Right ventricle myocardium superior (tissue), 1 donor: ENCODE data around the gene TBX2. TPM values are rescaled to one million over a fixed set of nuclear protein-coding genes. Genes with fewer than 3 reads are reported as not detected.
"Not testable (repeated sequence)": the region's sequence is repeated elsewhere in the genome, so short reads cannot be mapped to it uniquely, and the experiment has no call there.

Experiments used
- ATAC-seq: fragments of 200-7000 bp; cut with Tn5 transposase; one replicate; pipeline ENCODE4 v1.9.1; 2020; ENCODE audit warnings: mild to moderate bottlenecking; ENCODE audit not compliant: poor library complexity
- DNase-seq: peaks from one replicate; pipeline ENCODE4 v3.0.0-alpha.2; 2020
- intact Hi-C: fragments of 100-400 bp; cut with DNase I; formaldehyde crosslinking; loops from one replicate; pipeline ENCODE4 v1.11.2; 2022
- long read RNA-seq: library from polyadenylated mRNA; unstranded; transcript quantifications from one replicate; pipeline ENCODE4 v2.0.0, GENCODE V29; 2021
- total RNA-seq: library from RNA; stranded (reverse); fragmentation: NEBNext Ultra II Directional; extraction: Animal tissue kit (Norgen Biotek cat#: 25700); gene quantifications from one replicate; pipeline ENCODE4 v1.2.1, GENCODE V29; 2021
- donor health status: DM: no; HTN: yes; CAD: no; lungs with severe emphysema.

The TBX2 gene
- total RNA-seq = 13.1 TPM
- long read RNA-seq, transcript TBX2-201 (7 exons, 3,339 nt) = major isoform, 21 of 33 reads
- long read RNA-seq, partial matches to known transcripts = 9 of 33 reads
- long read RNA-seq, other reads (novel, unspliced or antisense) = 3 of 33 reads

DNA sequence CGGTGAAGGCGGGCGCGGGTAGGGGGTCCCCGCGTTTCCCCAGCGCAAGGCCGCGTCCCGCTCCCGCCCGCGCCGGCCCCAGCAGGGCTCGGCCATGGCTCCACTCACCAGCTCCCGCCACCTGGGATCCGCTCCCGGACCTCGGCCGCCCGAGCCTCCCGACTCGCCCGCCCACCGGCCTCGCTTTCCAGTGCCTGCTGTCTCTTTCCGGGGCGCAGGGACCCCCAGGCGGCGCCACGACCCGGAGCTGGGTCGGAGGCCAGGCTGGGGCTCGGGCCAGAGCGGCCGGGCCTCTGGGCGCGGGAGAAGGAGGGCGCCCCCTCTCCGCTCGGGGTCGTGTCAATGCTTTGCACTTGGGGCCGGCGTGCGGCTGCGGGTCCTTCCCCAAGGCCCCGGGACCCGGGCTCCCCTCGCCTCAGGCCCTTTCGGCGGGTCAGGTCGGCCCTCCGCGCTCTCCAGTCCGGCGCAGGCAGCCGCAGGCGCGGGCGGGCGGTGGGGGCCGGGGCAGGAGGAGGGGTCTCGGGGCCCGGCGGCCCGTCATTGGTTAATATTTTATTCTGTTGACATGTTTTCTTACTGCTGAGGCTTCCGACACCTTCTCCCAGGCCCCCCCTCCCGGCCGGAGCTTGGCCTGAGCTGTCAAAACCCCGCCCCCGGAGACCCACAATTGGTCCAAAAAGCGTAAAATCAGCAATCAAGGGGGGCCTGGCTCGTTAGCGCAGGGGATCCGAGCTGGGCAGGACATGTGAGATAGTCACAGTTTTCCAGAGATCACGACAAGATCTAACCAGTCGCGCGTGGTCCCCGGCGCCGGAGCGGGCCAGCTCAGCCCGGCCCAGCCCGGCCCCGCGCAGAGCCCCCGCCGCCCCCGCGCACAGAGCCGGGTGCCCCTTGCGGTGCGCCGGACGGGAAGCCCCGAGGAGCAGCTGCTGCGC lies at the start of gene TBX2:
TBX2 (plus strand) TSS at position 713 of the 935 bp plus-strand sequence. CDS start 334 bp downstream, outside the sequence.
- peak; percentile 70 for ATAC-seq
- intact Hi-C loops = loop anchor here (10.0 kb wide), 1 partner anchor 395 kb away; no protein-coding TSS in a partner anchor

DNA sequence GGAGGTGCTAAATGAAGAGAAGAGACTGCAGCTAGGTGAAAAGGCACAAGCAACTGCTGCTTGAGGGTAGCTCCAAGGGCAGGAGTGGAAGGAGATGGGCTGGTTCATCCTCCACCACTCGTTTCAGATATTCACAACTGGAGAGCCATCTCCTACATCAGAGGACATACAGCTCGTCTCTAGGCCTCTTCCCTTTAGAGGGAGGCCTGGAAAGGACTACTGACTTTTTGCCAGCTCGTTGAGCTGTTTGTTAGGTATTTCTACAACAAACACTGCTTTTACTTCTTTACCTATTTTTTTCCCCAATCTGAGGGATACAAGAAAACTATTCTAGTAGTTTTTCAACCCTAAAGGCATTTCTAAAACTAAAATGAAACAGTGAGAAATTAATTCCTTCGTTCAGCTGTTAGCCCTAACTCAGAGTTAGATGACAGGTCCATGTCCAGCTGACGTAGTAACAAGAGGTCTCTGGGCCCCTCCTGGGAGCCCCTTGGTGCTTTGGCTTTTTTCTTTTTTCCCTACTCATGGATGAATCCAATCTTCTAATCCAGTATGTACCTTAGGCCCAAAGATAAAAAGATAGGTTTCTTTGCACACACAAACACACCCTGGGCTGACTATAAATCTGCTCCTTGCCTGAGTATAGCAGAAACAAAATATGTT lies 47.8 kb upstream of the TBX2 start:
- DNase-seq (no peak), ATAC-seq (no peak)
- intact Hi-C loops = no loop called here

More for the DNA sequence above, at the start of gene TBX2:
- peak; percentile 91 for DNase-seq

DNA sequence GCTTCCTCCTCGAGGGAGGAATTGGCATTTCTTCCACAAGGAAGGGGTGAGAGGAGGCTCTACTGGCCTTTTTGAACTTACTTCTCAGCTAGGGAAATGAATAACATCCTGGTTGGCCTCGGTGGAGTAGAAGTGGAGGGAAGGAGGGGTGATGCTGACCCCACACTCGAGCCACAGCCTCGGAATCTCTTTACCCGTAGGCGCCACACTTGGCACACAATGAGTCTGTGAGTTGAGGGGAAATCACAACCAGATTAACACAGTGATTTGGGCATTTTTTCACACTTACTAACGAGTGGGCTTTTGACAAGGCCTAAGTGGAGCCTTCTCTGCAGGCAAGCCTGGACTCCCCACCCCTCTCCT lies 47.3 kb upstream of the TBX2 start:
- intact Hi-C loops = no loop called here
- DNase-seq = no peak
- ATAC-seq = no peak

DNA sequence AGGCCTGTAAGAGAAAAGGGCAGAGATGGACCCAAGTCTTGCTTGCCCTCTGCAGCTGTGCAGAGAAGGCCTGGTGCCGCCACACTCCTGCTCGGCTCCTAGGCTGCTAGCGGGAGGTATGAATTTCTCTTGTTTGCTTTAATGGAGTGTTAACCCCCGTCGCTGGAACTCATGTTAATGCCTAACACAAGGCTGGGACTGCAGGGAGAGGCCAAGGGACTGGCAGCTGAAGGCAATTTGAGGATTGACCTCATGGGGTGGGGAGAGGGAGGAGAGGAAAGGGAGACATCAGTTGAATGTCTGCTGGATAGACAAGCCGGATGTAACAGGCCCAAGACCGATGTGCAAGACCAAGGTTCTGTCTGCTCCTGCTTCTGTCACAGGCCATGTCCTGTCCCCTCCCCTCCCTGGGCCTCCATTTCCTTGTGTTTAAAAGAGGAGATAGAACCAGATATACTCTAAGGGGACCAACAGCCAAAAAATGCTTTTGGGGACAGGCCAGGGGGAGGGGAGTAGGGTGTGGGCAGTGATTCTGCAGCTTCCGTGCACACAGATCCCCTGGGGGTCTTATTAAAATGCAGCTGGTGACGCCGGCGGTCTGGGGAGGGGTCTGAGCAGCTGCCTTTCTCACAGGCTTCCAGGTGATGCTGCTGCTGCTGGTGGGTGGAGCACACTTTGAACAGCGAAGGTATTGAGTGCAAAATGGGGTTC lies 46.7 kb upstream of the TBX2 start:
- ATAC-seq (no peak), DNase-seq (no peak)
- intact Hi-C loops = no loop called here

DNA sequence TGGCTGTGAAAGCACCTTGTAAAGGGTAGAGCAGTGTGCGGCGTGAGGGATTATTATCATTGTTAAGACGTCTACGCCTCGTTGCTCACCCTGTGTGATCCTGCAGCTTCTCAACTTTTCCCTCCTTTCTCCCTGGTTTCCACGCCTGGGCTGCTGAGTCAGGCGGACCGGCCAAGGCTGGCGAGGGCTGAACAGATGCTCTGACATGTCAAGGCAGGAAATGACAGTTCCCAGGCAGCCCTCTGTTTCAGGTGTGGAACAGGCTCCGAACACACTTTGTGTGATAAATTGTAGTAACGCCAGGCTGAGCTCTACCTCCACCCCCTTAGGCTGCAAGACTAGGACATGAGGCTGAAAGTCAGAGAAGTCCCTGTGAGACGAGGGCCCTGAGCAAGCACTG lies 46.0 kb upstream of the TBX2 start:
- no peak for ATAC-seq
- intact Hi-C loops = no loop called here

DNA sequence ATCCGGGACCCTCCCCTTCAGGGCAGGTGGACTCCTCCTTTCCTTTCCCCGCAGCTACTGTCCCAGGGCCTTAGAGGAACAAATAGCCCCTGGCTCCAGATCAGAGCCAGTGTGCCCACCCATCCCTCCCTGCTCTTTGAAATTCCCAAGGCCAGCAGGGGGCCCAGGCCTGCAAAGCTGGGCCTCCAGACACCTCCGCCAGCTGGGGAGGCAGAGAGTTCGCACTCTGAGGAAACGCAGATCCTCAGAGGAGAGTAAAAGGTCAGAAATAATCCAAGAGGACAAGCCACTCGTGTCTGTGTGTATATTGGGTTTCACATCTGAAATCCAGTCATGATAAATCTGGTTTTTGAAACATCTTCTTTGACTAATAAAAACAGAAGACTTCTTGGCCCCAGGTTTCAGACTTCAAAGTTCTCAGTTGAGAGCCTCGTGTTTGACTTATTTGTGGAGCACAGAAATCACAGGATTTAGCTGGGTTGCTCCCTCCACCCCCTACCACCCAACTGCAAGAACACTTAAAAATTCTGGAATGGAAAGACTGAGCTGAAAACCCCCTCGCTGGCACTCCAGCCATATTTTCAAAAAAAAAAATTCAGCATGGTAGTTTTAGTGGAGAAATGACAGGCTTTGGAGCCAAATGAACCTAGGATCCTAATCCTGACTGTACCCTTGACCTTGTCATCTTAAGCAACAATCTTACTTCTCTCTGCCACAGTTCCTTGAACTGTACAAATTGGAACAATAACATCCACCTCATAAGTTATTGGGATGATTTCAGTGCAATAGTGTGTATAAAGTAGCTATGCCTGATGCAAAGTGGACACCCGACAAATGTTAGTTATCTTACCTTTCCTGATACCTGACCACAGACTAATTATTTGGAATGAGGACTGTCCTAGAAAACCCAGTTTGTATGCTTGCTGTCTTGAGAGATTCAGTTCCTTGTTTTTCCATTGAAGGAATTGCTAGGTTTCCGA lies 44.5 kb upstream of the TBX2 start:
- intact Hi-C loops = no loop called here
- ATAC-seq = no peak

More for the DNA sequence above, 46.0 kb upstream of the TBX2 start:
- no peak for DNase-seq

DNA sequence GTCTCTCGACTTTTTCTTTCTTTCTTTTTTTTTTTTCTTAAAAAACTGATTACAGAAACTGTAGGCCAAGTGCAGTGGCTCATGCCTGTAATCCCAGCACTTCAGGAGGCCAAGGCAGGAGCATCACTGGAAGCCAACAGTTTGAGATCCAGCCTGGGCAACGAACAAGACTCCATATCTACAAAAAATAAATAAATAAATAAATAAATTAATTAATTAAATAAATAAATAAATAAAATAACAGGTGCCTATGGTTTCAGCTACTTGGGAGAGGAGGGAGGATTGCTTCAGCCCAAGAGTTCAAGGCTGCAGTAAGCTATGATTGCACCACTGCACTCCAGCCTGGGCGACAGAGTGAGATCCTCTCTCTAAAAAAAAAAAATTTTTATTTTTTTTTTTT lies 42.6 kb upstream of the TBX2 start:
- DNase-seq, ATAC-seq, intact Hi-C loops: not testable (repeated sequence)

More for the DNA sequence above, 44.5 kb upstream of the TBX2 start:
- no peak for DNase-seq

DNA sequence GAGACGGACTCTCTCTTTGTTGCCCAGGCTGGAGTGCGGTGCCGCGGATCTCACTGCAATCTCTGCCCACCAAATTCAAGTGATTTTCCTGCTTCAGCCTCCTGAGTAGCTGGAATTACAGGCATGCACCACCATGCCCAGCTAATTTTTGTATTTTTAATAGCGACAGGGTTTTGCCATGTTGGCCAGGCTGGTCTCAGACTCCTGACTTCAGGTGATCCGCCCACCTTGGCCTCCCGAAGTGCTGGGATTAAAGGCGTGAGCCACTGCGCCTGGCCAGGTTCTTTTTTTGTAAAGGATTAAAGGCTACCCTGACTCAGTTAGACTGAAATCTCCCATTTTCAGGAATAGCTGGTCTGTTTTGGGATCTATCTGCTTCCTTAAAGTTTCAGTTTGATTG lies 40.1 kb upstream of the TBX2 start:
- intact Hi-C loops, DNase-seq, ATAC-seq: not testable (repeated sequence)

DNA sequence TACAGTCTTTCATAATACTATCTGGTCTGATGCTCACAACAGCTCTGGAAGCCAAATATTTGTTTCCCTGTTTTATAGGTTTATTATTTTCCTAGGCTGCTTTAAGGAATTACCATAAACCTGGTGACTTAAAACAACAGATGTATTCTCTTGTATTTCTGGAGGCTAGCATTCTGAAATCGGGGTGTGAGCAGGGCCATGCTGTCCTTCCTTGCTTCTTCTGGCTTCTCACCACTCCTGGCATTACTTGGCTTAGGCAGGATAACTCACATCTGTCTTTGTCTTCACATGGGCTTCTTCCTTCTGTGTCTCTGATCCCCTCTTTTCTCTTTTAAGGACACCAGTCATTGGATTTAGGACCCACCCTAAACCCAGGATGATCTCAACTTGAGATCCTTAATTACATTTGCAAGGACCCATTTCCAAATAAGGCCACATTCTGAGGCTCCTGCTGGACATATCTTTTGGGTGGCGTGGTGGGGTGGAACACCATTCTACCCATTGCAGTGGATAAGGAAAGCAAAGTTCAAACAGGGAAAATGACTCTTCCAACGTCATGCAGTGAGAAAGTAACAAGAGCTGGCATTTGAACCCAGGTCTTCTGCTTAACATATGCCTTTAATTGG lies 39.2 kb upstream of the TBX2 start:
- DNase-seq (no peak), ATAC-seq (no peak)
- intact Hi-C loops = no loop called here

DNA sequence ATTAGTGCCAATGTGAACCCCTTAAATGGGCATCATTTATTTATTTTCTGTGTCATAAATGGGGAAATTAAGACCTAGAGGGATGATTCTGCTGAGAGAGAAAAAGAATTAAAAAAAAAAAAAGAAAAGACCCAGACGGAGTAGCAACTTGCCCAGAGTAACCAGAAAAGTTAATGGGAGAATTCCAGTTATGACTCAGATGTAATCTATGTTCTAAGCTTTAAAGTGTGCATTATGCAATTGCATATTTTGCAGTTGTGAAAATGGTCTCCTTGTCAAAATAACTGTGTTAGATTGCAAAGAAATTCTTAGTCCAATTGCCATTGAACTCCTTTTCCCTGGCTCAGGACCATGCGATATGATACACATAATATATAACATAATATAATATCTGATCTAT lies 38.6 kb upstream of the TBX2 start:
- ATAC-seq (no peak), DNase-seq (no peak)

DNA sequence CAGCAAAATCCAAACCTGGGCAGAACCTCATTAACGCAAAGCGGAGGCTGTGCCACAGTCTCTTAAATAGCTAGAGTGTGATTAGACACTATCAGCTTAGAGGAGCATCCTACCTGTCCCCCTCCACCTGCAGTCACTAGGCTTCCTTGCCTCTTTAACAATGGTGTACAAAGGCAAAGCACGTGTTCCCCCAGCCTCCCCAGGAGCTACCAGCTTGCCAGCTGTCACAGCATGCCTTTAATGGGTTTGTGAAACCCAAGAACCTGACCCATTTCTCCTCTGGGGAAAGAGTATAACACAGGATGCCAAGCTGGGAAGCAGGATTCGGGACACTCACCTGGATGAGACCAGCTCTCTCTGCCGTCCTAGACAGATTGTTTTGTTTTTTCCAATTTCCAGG lies 37.2 kb upstream of the TBX2 start:
- no peak for ATAC-seq
- intact Hi-C loops = no loop called here
- no peak for DNase-seq

More for the DNA sequence above, 38.6 kb upstream of the TBX2 start:
- intact Hi-C loops = no loop called here

DNA sequence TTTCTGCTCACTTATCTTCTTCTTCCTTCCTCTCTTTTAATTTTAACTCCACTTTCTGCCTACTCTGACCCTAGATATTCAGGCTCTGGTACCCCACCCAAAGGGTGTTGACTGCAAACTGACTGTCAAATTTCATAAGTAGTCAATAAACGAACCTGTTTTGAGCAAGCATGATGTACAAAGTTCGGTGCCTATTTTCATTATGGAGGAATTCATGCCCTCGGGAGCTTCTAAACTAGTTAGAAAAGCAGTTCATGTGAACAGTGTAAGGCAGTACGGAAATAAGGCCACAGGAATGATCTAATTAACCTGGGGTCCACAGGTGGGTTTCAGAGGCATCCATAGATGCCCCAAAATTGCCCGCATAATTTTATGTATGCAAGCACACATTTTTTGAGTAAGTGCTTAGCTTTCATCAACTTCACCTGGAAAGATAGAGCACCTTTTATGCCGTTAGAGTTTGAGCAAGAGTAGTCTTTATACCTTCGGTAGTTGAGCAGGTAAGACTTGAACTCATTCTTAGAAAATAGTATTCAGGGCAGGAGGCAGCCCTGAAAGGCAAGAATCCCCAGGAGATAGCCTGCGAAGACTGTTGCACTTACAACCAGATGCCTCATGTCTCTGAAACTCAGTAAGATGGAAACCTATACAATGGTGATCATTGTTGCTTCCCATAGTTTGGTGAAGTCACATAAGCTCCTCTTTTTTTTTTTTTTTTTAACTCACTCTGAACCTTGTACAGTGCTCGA lies 36.6 kb upstream of the TBX2 start:
- DNase-seq (no peak), ATAC-seq (no peak)
- intact Hi-C loops = no loop called here

DNA sequence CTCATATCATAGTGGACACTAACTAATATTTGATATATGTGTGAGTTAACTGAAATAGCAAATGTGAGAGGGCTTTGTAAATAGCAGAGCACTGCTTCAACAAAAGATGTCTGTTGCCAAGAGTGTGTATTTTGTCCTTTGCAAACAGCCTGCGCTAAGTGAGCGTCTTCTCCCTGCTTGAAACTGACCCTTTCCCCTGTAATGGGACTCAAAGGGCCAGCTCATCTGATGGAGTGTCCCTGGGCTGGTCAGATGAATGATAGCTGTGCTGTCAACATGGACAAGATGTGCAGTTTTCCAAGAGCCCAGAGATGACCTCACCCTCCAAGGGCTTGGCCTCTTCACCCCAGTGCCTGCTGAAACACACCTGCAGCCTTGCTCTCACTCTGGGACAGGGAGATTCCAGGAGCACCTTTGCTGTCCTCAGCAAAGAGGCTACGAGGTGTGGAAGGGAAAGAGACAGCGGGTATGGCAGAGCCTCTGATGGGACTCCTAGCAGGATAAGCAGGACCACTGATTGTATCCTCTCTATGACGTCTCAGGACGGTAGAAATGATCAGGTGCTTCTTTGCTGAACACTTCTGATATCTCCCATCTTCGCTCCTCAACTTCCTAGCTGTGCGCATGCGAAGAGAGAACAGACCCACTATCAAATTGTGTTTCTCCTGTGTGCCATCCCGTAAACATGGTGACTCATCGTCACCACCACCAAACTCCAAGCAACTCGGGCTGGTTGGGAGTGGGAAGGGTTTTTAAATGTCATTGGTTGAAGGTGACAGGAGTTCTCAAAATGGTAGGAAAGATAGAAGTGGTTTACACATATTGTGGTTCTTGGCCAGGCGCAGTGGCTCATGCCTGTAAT lies 35.8 kb upstream of the TBX2 start:
- ATAC-seq (no peak), DNase-seq (no peak)
- intact Hi-C loops = no loop called here

DNA sequence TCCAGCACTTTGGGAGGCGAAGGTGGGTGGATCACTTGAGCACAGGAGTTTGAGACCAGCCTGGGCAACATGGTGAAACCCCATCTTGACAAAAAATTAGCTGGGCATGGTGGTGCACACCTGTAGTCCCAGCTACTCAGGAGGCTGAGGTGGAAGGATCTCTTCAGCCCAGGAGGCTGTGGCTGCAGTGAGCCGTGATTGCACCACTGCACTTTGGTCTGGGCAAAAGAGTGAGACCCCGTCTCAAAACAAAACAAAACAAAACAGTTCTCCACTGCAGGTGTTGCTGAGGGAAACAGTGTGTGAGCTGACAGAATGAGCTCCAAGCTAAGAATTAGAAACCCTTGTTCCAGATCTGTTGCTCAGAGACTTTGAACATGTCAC lies 35.2 kb upstream of the TBX2 start:
- ATAC-seq (no peak), DNase-seq (no peak)
- intact Hi-C loops = no loop called here

DNA sequence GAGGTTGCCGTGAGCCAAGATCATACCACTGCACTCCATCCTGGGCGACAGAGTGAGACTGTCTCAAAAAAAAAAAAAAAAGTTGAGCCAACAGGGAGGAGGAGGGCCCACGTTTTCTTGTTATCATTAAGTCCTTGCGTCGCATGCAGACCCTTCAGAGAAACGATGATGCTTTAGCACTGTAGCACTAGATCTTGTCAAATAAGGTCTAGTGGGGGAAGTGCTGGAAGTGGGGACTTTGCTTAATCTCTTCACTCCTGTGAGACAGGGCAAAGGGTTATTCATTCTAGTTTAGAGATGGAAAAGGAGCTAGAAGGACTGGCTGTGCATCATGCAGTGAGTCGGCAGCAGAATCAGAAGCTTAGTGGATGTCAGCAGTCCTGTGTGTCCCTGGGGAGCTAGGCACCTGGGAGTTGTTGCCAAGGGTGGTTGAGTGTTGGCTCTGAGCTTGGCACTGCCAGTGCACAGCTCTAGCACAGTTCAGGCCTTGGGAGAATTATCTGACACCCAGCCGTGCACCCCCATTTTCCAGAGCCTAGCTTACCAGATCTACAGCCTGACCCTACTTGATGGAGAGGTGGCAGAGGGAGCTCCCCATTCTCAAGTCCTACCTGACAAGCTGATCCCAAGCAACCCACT lies 33.4 kb upstream of the TBX2 start:
- DNase-seq (no peak), ATAC-seq (peak; percentile 79)
- intact Hi-C loops = no loop called here
